Transverse colon (tissue), 4 donors: Measurements from ENCODE around the gene WDR27. TPM values are rescaled to one million over a fixed set of nuclear protein-coding genes. Genes with fewer than 3 reads are reported as not detected.

Source experiments
- DNase-seq: peaks from one replicate; pipeline ENCODE4 v3.0.0-alpha.2; 2019
- H3K27ac ChIP-seq, 4 donors: fragments of 200-600 bp; sonication (generic); 2 replicates each; pipeline ENCODE4 v1.5.1; 2016 to 2018; ENCODE audit warnings: inconsistent platforms in 4 of 4
- H3K27me3 ChIP-seq: fragments of 200-600 bp; sonication (generic); 2 replicates; pipeline ENCODE4 v1.5.1; 2017; ENCODE audit warnings: inconsistent platforms
- H3K36me3 ChIP-seq, 4 donors: fragments of 200-600 bp; sonication (generic); 2 replicates each; pipeline ENCODE4 v1.5.1; 2017 to 2019; ENCODE audit warnings: inconsistent platforms in 4 of 4
- H3K4me1 ChIP-seq, 4 donors: fragments of 200-600 bp; sonication (generic); 2 replicates each; pipeline ENCODE4 v1.5.1; 2017 to 2020; ENCODE audit warnings: inconsistent platforms in 4 of 4
- H3K4me3 ChIP-seq, 4 donors: fragments of 200-600 bp; sonication (generic); 1 replicate in 1 of 4; 2 replicates in 3 of 4; pipeline versions ENCODE4 v1.5.1 to v1.6.1; 2017 to 2019; ENCODE audit warnings: inconsistent platforms in 4 of 4
- H3K9me3 ChIP-seq, 2 donors: fragments of 200-600 bp; sonication (generic); 2 replicates each; pipeline ENCODE4 v1.5.1; 2017 to 2019; ENCODE audit warnings: inconsistent platforms in 2 of 2
- CTCF ChIP-seq, 5 experiments: fragments of 200-600 bp in 3 of 5; fragments of 450-650 bp in 2 of 5; sonication (generic) in 3 of 5; IDR thresholded peaks; 1 replicate in 2 of 5; 2 replicates in 3 of 5; pipeline ENCODE4 v1.5.1; 2016 to 2017; ENCODE audit warnings: antibody characterized with exemption in 5 of 5, inconsistent platforms in 3 of 5, mild to moderate bottlenecking in 2 of 5, moderate library complexity in 1 of 5
- EP300 ChIP-seq: sonication (generic); formaldehyde crosslinking; IDR thresholded peaks from one replicate; pipeline ENCODE4 v1.6.1; 2017; ENCODE audit warnings: antibody characterized with exemption, low read depth
- POLR2A ChIP-seq: fragments of 450-650 bp; IDR thresholded peaks from one replicate; pipeline ENCODE4 v1.6.1; 2016; ENCODE audit warnings: antibody characterized with exemption, mild to moderate bottlenecking, moderate library complexity
- POLR2AphosphoS5 ChIP-seq, 3 donors: sonication (generic); formaldehyde crosslinking; IDR thresholded peaks; one replicate each; pipeline ENCODE4 v1.6.1; 2016; ENCODE audit warnings: antibody characterized with exemption in 3 of 3
- WGBS, 2 donors: methylation state at CpG; one replicate each; pipeline ENCODE4 v1.1.5; 2018; ENCODE audit warnings: low coverage in 1 of 2; 5-methylcytosine and 5-hydroxymethylcytosine counted together
- in situ Hi-C, 4 donors: fragments of 200-750 bp; cut with MboI; loops; one replicate each; pipeline versions ENCODE4 v1.15.0 to v1.15.1; 2017; ENCODE audit warnings: low sequenced_read_pairs in 3 of 4, low pct_ligation_motif_present in 1 of 4, low pct_unique_long_range_greater_than_20kb in 1 of 4
- intact Hi-C: fragments of 100-400 bp; cut with DNase I; formaldehyde crosslinking; loops from one replicate; pipeline ENCODE4 v1.15.1; 2023; ENCODE audit warnings: low total_unique reads
- total RNA-seq, 4 donors: library from RNA; depleted of rRNA; stranded (reverse); fragments of >200 nt; gene quantifications; one replicate each; pipeline ENCODE4 v1.1.0, GENCODE V29; 2016

WDR27 gene
- total RNA-seq, 4 donors from 2014 or later: 44.9 to 75.0 (median 57.0) TPM

GRCh38 chr6:169558378-169558773, 143.5 kb downstream of the WDR27 start:
- in situ Hi-C loops (no loop called here), intact Hi-C loops (no loop called here)
- Histone ChIP-seq H3K9me3 (no peaks in the 10 kb centered on the region), H3K4me1 (peaks cover 0 to 5% (median 0%) of the 10 kb centered on the region in 4 donors), H3K27ac (peak overlapping the region in 1 of 4 donors; percentile 4), H3K27me3 (no peaks in the 10 kb centered on the region), H3K4me3 (no peak overlapping the region), H3K36me3 (no peaks in the 10 kb centered on the region)
- no peak for DNase-seq
- TF ChIP-seq CTCF (IDR thresholded peaks at IDR 0.05): no peak
- TF ChIP-seq POLR2AphosphoS5 (IDR thresholded peaks at IDR 0.05): no peak
- TF ChIP-seq POLR2A: no peak
- TF ChIP-seq EP300: no peak
- 97 to 100% methylated on average over 4 to 8 of the region's 8 CpGs for WGBS, 2 donors

DNA sequence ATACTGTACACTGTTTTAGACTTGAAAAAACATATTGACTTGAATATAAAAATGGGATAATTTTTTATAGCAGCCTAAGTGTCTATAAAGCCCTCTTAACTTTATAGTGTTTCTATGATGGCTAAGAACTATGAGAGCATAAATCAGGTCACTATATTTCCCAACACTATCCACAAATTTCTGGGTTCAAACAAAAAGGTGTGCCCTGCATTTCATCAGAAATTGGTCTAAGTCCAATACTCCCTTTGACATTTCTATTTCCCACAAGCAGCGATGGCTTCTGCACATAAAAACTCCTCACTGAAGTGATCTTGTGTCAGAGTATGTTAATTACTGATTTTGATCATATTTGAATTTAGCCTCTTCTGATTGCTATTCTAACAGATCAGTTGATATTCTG, 143.9 kb downstream of the WDR27 start:
- peaks cover 0 to 5% (median 0%) of the 10 kb centered on the region in 4 donors for H3K4me1 ChIP-seq
- 80 to 84% methylated on average over 1 of the region's 1 CpG for WGBS, 2 donors
- no peaks in the 10 kb centered on the region for H3K9me3 ChIP-seq
- no peak for DNase-seq
- in situ Hi-C loops: no loop called here
- intact Hi-C loops: no loop called here
- no peak overlapping the region for H3K4me3 ChIP-seq
- H3K27me3 ChIP-seq: no peaks in the 10 kb centered on the region
- H3K27ac ChIP-seq: peak overlapping the region in 1 of 4 donors; percentile 4
- H3K36me3 ChIP-seq: no peaks in the 10 kb centered on the region
- TF ChIP-seq POLR2A (no peak), POLR2AphosphoS5 (IDR thresholded peaks at IDR 0.05) (peak in 2 of 3 donors; percentile 53 to 60)

- no peak for TF ChIP-seq CTCF (IDR thresholded peaks at IDR 0.05)
- no peak for TF ChIP-seq POLR2A
- TF ChIP-seq POLR2AphosphoS5 (IDR thresholded peaks at IDR 0.05): no peak
- TF ChIP-seq EP300: no peak
- Histone ChIP-seq H3K27me3 (no peaks in the 10 kb centered on the region), H3K36me3 (no peaks in the 10 kb centered on the region), H3K4me1 (peaks cover 0 to 5% (median 0%) of the 10 kb centered on the region in 4 donors), H3K27ac (peak overlapping the region in 1 of 4 donors; percentile 28), H3K4me3 (no peak overlapping the region), H3K9me3 (no peaks in the 10 kb centered on the region)
- DNase-seq: peak; percentile 50
- WGBS, 2 donors: 82% methylated on average over 10 to 13 of the region's 13 CpGs
- intact Hi-C loops (no loop called here), in situ Hi-C loops (no loop called here)
These were observed 144.9 kb downstream of the WDR27 start for GRCh38 chr6:169556758-169557548.

DNA sequence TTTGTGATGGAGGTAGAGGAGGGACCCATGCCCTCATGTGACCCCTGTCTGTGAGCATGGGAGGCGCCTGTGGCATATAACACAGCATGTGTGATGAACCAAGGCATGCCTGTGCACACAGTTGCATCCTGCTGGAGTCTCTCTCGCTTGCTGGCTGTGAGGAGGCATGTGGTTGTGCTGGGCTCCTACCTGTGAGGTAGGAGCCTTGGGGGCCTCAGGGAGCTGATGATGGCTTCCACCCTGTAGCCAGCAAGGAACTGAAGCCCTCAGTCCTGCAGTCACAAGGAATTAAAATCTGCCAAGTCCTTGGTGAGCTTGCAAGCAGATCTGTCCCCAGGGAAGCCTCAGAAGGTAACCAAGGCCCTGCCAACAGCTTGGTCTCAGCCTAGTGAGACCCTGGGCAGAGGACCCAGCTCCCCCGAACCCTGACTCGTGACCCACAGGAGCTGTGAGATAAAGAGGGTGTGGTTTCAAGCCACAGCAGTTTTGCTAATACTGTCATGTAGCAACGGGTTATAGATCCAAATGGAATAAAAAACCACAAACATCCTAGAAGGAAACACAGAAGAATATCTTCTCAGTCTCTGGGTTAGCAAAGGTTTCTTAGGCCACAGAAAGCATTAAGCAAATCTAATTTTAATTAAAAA, 145.7 kb downstream of the WDR27 start:
- Histone ChIP-seq H3K4me3 (no peak overlapping the region), H3K27me3 (no peaks in the 10 kb centered on the region), H3K27ac (no peak overlapping the region), H3K9me3 (no peaks in the 10 kb centered on the region), H3K4me1 (peaks cover 0 to 5% (median 0%) of the 10 kb centered on the region in 4 donors), H3K36me3 (no peaks in the 10 kb centered on the region)
- TF ChIP-seq POLR2AphosphoS5 (IDR thresholded peaks at IDR 0.05): no peak
- TF ChIP-seq CTCF (IDR thresholded peaks at IDR 0.05): no peak
- TF ChIP-seq EP300: no peak
- TF ChIP-seq POLR2A: no peak
- intact Hi-C loops: no loop called here
- in situ Hi-C loops: no loop called here
- 77 to 82% methylated on average over 2 to 5 of the region's 5 CpGs for WGBS, 2 donors
- DNase-seq: no peak
